ENCODE measurements around the gene BCL7B.

BCL7B gene

GRCh38 chr7:73520673-73521635 lies 36.5 kb downstream of the BCL7B start:
- H3K36me3 ChIP-seq (ENCODE audit: control insufficient read depth in 1 of 2, insufficient read depth in 2 of 2, low read length in 2 of 2): peaks cover 3 to 4% of the 10 kb centered on the region in 2 donors
- H3K27me3 ChIP-seq (ENCODE audit: control insufficient read depth in 1 of 2, insufficient read depth in 2 of 2, low read length in 2 of 2): no peaks in the 10 kb centered on the region
- peaks cover 24% of the 10 kb centered on the region in 2 donors for H3K4me1 ChIP-seq (ENCODE audit: control insufficient read depth in 1 of 2, insufficient read depth in 2 of 2, low read length in 2 of 2)
- peak overlapping the region; percentile 61 to 74 for H3K9ac ChIP-seq (ENCODE audit: low read depth in 1 of 2, low read length in 2 of 2)
- peak overlapping the region; percentile 92 for H3K27ac ChIP-seq (ENCODE audit: low read depth, low read length)
- peak overlapping the region; percentile 82 to 91 for H3K4me3 ChIP-seq (ENCODE audit: low read depth in 1 of 2, low read length in 2 of 2)
- no peaks in the 10 kb centered on the region for H3K9me3 ChIP-seq (ENCODE audit: control insufficient read depth in 1 of 2, low read length in 2 of 2)

GRCh38 chr7:73519867-73520672 lies 37.4 kb downstream of the BCL7B start:
- peaks cover 3 to 13% of the 10 kb centered on the region in 2 donors for H3K36me3 ChIP-seq (ENCODE audit: control insufficient read depth in 1 of 2, insufficient read depth in 2 of 2, low read length in 2 of 2)
- no peaks in the 10 kb centered on the region for H3K9me3 ChIP-seq (ENCODE audit: control insufficient read depth in 1 of 2, low read length in 2 of 2)
- peaks cover 19 to 24% of the 10 kb centered on the region in 2 donors for H3K4me1 ChIP-seq (ENCODE audit: control insufficient read depth in 1 of 2, insufficient read depth in 2 of 2, low read length in 2 of 2)
- H3K9ac ChIP-seq (ENCODE audit: low read depth in 1 of 2, low read length in 2 of 2): peak overlapping the region; percentile 61 to 74
- peak overlapping the region; percentile 82 to 91 for H3K4me3 ChIP-seq (ENCODE audit: low read depth in 1 of 2, low read length in 2 of 2)
- H3K27me3 ChIP-seq (ENCODE audit: control insufficient read depth in 1 of 2, insufficient read depth in 2 of 2, low read length in 2 of 2): no peaks in the 10 kb centered on the region
- H3K27ac ChIP-seq (ENCODE audit: low read depth, low read length): no peak overlapping the region

GRCh38 chr7:73518470-73518869 lies 39.0 kb downstream of the BCL7B start:
- Histone ChIP-seq H3K27me3 (ENCODE audit: control insufficient read depth in 1 of 2, insufficient read depth in 2 of 2, low read length in 2 of 2) (no peaks in the 10 kb centered on the region), H3K9ac (ENCODE audit: low read depth in 1 of 2, low read length in 2 of 2) (no peak overlapping the region), H3K9me3 (ENCODE audit: control insufficient read depth in 1 of 2, low read length in 2 of 2) (no peaks in the 10 kb centered on the region), H3K4me1 (ENCODE audit: control insufficient read depth in 1 of 2, insufficient read depth in 2 of 2, low read length in 2 of 2) (peaks cover 19 to 24% of the 10 kb centered on the region in 2 donors), H3K4me3 (ENCODE audit: low read depth in 1 of 2, low read length in 2 of 2) (no peak overlapping the region), H3K36me3 (ENCODE audit: control insufficient read depth in 1 of 2, insufficient read depth in 2 of 2, low read length in 2 of 2) (peaks cover 3 to 16% of the 10 kb centered on the region in 2 donors), H3K27ac (ENCODE audit: low read depth, low read length) (no peak overlapping the region)

GRCh38 chr7:73517241-73517995 lies 40.1 kb downstream of the BCL7B start:
- Histone ChIP-seq H3K9ac (ENCODE audit: low read depth in 1 of 2, low read length in 2 of 2) (no peak overlapping the region), H3K4me3 (ENCODE audit: low read depth in 1 of 2, low read length in 2 of 2) (no peak overlapping the region), H3K4me1 (ENCODE audit: control insufficient read depth in 1 of 2, insufficient read depth in 2 of 2, low read length in 2 of 2) (peaks cover 19 to 24% of the 10 kb centered on the region in 2 donors), H3K9me3 (ENCODE audit: control insufficient read depth in 1 of 2, low read length in 2 of 2) (no peaks in the 10 kb centered on the region), H3K36me3 (ENCODE audit: control insufficient read depth in 1 of 2, insufficient read depth in 2 of 2, low read length in 2 of 2) (peaks cover 3 to 23% of the 10 kb centered on the region in 2 donors), H3K27ac (ENCODE audit: low read depth, low read length) (no peak overlapping the region), H3K27me3 (ENCODE audit: control insufficient read depth in 1 of 2, insufficient read depth in 2 of 2, low read length in 2 of 2) (no peaks in the 10 kb centered on the region)

- Histone ChIP-seq H3K4me3 (ENCODE audit: low read depth in 1 of 2, low read length in 2 of 2) (no peak overlapping the region), H3K27ac (ENCODE audit: low read depth, low read length) (no peak overlapping the region), H3K27me3 (ENCODE audit: control insufficient read depth in 1 of 2, insufficient read depth in 2 of 2, low read length in 2 of 2) (no peaks in the 10 kb centered on the region), H3K9me3 (ENCODE audit: control insufficient read depth in 1 of 2, low read length in 2 of 2) (no peaks in the 10 kb centered on the region), H3K9ac (ENCODE audit: low read depth in 1 of 2, low read length in 2 of 2) (no peak overlapping the region), H3K36me3 (ENCODE audit: control insufficient read depth in 1 of 2, insufficient read depth in 2 of 2, low read length in 2 of 2) (peaks cover under 1 to 31% of the 10 kb centered on the region in 2 donors), H3K4me1 (ENCODE audit: control insufficient read depth in 1 of 2, insufficient read depth in 2 of 2, low read length in 2 of 2) (peaks cover 13 to 19% of the 10 kb centered on the region in 2 donors)
These were observed 42.3 kb downstream of the BCL7B start for GRCh38 chr7:73515178-73515577.

- Histone ChIP-seq H3K9me3 (ENCODE audit: control insufficient read depth in 1 of 2, low read length in 2 of 2) (no peaks in the 10 kb centered on the region), H3K4me1 (ENCODE audit: control insufficient read depth in 1 of 2, insufficient read depth in 2 of 2, low read length in 2 of 2) (no peaks in the 10 kb centered on the region), H3K27me3 (ENCODE audit: control insufficient read depth in 1 of 2, insufficient read depth in 2 of 2, low read length in 2 of 2) (no peaks in the 10 kb centered on the region), H3K4me3 (ENCODE audit: low read depth in 1 of 2, low read length in 2 of 2) (no peak overlapping the region), H3K27ac (ENCODE audit: low read depth, low read length) (no peak overlapping the region), H3K9ac (ENCODE audit: low read depth in 1 of 2, low read length in 2 of 2) (no peak overlapping the region), H3K36me3 (ENCODE audit: control insufficient read depth in 1 of 2, insufficient read depth in 2 of 2, low read length in 2 of 2) (peaks cover 7 to 53% of the 10 kb centered on the region in 2 donors)
These were observed 45.3 kb downstream of the BCL7B start for GRCh38 chr7:73512018-73512780.

- Histone ChIP-seq H3K4me3 (ENCODE audit: low read depth in 1 of 2, low read length in 2 of 2) (no peak overlapping the region), H3K27me3 (ENCODE audit: control insufficient read depth in 1 of 2, insufficient read depth in 2 of 2, low read length in 2 of 2) (no peaks in the 10 kb centered on the region), H3K36me3 (ENCODE audit: control insufficient read depth in 1 of 2, insufficient read depth in 2 of 2, low read length in 2 of 2) (peaks cover 10 to 63% of the 10 kb centered on the region in 2 donors), H3K9me3 (ENCODE audit: control insufficient read depth in 1 of 2, low read length in 2 of 2) (no peaks in the 10 kb centered on the region), H3K9ac (ENCODE audit: low read depth in 1 of 2, low read length in 2 of 2) (no peak overlapping the region), H3K27ac (ENCODE audit: low read depth, low read length) (no peak overlapping the region), H3K4me1 (ENCODE audit: control insufficient read depth in 1 of 2, insufficient read depth in 2 of 2, low read length in 2 of 2) (no peaks in the 10 kb centered on the region)
These were observed 48.0 kb downstream of the BCL7B start for GRCh38 chr7:73509463-73509862.

- H3K4me1 ChIP-seq (ENCODE audit: control insufficient read depth in 1 of 2, insufficient read depth in 2 of 2, low read length in 2 of 2): no peaks in the 10 kb centered on the region
- no peak overlapping the region for H3K4me3 ChIP-seq (ENCODE audit: low read depth in 1 of 2, low read length in 2 of 2)
- no peak overlapping the region for H3K27ac ChIP-seq (ENCODE audit: low read depth, low read length)
- H3K9me3 ChIP-seq (ENCODE audit: control insufficient read depth in 1 of 2, low read length in 2 of 2): no peaks in the 10 kb centered on the region
- peaks cover 23 to 70% of the 10 kb centered on the region in 2 donors for H3K36me3 ChIP-seq (ENCODE audit: control insufficient read depth in 1 of 2, insufficient read depth in 2 of 2, low read length in 2 of 2)
- no peak overlapping the region for H3K9ac ChIP-seq (ENCODE audit: low read depth in 1 of 2, low read length in 2 of 2)
- no peaks in the 10 kb centered on the region for H3K27me3 ChIP-seq (ENCODE audit: control insufficient read depth in 1 of 2, insufficient read depth in 2 of 2, low read length in 2 of 2)
These were observed 49.9 kb downstream of the BCL7B start for GRCh38 chr7:73507556-73507955.

- H3K9ac ChIP-seq (ENCODE audit: low read depth in 1 of 2, low read length in 2 of 2): no peak overlapping the region
- H3K9me3 ChIP-seq (ENCODE audit: control insufficient read depth in 1 of 2, low read length in 2 of 2): no peaks in the 10 kb centered on the region
- H3K4me3 ChIP-seq (ENCODE audit: low read depth in 1 of 2, low read length in 2 of 2): no peak overlapping the region
- H3K4me1 ChIP-seq (ENCODE audit: control insufficient read depth in 1 of 2, insufficient read depth in 2 of 2, low read length in 2 of 2): no peaks in the 10 kb centered on the region
- H3K36me3 ChIP-seq (ENCODE audit: control insufficient read depth in 1 of 2, insufficient read depth in 2 of 2, low read length in 2 of 2): peaks cover 29 to 78% of the 10 kb centered on the region in 2 donors
- no peak overlapping the region for H3K27ac ChIP-seq (ENCODE audit: low read depth, low read length)
- H3K27me3 ChIP-seq (ENCODE audit: control insufficient read depth in 1 of 2, insufficient read depth in 2 of 2, low read length in 2 of 2): no peaks in the 10 kb centered on the region
These were observed 52.6 kb downstream of the BCL7B start for GRCh38 chr7:73504920-73505319.
